Astrocyte (in vitro differentiated cells and primary cell): ENCODE results near the gene RAPGEF4. TPM values are rescaled to one million over a fixed set of nuclear protein-coding genes. Genes with fewer than 3 reads are reported as not detected.

Source experiments
- DNase-seq: peaks from one replicate; pipeline ENCODE4 v3.0.0-alpha.2; 2010; ENCODE audit warnings: low read depth
- FAIRE-seq: peaks from 2 replicates; lab custom pipeline; 2011; peaks lifted over from hg19 to GRCh38; lab: Jason Lieb, UNC
- H2AFZ ChIP-seq: 2 replicates; pipeline ENCODE4 v1.6.0; 2012; ENCODE audit warnings: low read depth, low read length, inconsistent platforms
- H3K27ac ChIP-seq: 2 replicates; pipeline ENCODE4 v1.5.1; 2011; ENCODE audit warnings: low read depth, low read length, inconsistent platforms
- H3K27me3 ChIP-seq: 2 replicates; pipeline ENCODE4 v1.6.0; 2011; ENCODE audit warnings: low read length, inconsistent platforms; ENCODE audit not compliant: insufficient read depth
- H3K36me3 ChIP-seq: 2 replicates; pipeline ENCODE4 v1.5.1; 2011; ENCODE audit warnings: low read length, inconsistent platforms; ENCODE audit not compliant: insufficient read depth
- H3K4me1 ChIP-seq: 2 replicates; pipeline ENCODE4 v1.5.1; 2011; ENCODE audit warnings: low read length, inconsistent platforms; ENCODE audit not compliant: insufficient read depth
- H3K4me2 ChIP-seq: 2 replicates; pipeline ENCODE4 v1.6.0; 2012; ENCODE audit warnings: low read length, inconsistent platforms
- H3K4me3 ChIP-seq: 2 replicates; pipeline ENCODE4 v1.5.1; 2011; ENCODE audit warnings: low read depth, mild to moderate bottlenecking, low read length, inconsistent platforms; ENCODE audit not compliant: insufficient read depth
- H3K79me2 ChIP-seq: 2 replicates; pipeline ENCODE4 v1.6.0; 2012; ENCODE audit warnings: mild to moderate bottlenecking, low read length, inconsistent platforms; ENCODE audit not compliant: insufficient read depth
- H3K9ac ChIP-seq: 2 replicates; pipeline ENCODE4 v1.6.0; 2012; ENCODE audit warnings: mild to moderate bottlenecking, low read length, inconsistent platforms
- H3K9me3 ChIP-seq: 2 replicates; pipeline ENCODE4 v1.5.1; 2012; ENCODE audit warnings: low read depth, mild to moderate bottlenecking, low read length, inconsistent platforms; ENCODE audit not compliant: insufficient read depth
- H4K20me1 ChIP-seq: 2 replicates; pipeline ENCODE4 v1.6.0; 2012; ENCODE audit warnings: low read length, inconsistent platforms; ENCODE audit not compliant: insufficient read depth
- H3K27ac Mint-ChIP-seq: one replicate; pipeline ENCODE4 v1.8.0; 2021; ENCODE audit warnings: mild to moderate bottlenecking, mixed read lengths; ENCODE audit not compliant: unreplicated experiment
- H3K27me3 Mint-ChIP-seq: one replicate; pipeline ENCODE4 v1.8.0; 2021; ENCODE audit warnings: low read depth, mixed read lengths; ENCODE audit not compliant: unreplicated experiment
- H3K36me3 Mint-ChIP-seq: one replicate; pipeline ENCODE4 v1.8.0; 2021; ENCODE audit warnings: low read depth, mixed read lengths; ENCODE audit not compliant: unreplicated experiment
- H3K4me1 Mint-ChIP-seq: one replicate; pipeline ENCODE4 v1.8.0; 2021; ENCODE audit warnings: low read depth, mixed read lengths; ENCODE audit not compliant: unreplicated experiment
- H3K4me3 Mint-ChIP-seq: one replicate; pipeline ENCODE4 v1.8.0; 2021; ENCODE audit warnings: mild to moderate bottlenecking, moderate library complexity, mixed read lengths; ENCODE audit not compliant: unreplicated experiment
- H3K9me3 Mint-ChIP-seq: one replicate; pipeline ENCODE4 v1.8.0; 2021; ENCODE audit warnings: mild to moderate bottlenecking, mixed read lengths; ENCODE audit not compliant: unreplicated experiment
- EZH2 ChIP-seq: IDR thresholded peaks from 2 replicates; pipeline ENCODE4 v1.6.1; 2012; ENCODE audit warnings: mild to moderate bottlenecking, low read length, inconsistent platforms; ENCODE audit not compliant: insufficient read depth
- total RNA-seq: library from RNA; stranded (reverse); gene quantifications from 2 replicates; pipeline ENCODE4 v1.2.1, GENCODE V29; 2021
- TF ChIP-seq, protein P1 (sequence below): IDR thresholded peaks from 2 replicates; pipeline ENCODE4 v1.5.1; 2011; ENCODE audit warnings: low read depth, mild to moderate bottlenecking, inconsistent platforms, low read length, moderate library complexity; ENCODE audit not compliant: insufficient read depth

The RAPGEF4 gene
- total RNA-seq, 1 donor from 2014 or later: 1.1 TPM

DNA sequence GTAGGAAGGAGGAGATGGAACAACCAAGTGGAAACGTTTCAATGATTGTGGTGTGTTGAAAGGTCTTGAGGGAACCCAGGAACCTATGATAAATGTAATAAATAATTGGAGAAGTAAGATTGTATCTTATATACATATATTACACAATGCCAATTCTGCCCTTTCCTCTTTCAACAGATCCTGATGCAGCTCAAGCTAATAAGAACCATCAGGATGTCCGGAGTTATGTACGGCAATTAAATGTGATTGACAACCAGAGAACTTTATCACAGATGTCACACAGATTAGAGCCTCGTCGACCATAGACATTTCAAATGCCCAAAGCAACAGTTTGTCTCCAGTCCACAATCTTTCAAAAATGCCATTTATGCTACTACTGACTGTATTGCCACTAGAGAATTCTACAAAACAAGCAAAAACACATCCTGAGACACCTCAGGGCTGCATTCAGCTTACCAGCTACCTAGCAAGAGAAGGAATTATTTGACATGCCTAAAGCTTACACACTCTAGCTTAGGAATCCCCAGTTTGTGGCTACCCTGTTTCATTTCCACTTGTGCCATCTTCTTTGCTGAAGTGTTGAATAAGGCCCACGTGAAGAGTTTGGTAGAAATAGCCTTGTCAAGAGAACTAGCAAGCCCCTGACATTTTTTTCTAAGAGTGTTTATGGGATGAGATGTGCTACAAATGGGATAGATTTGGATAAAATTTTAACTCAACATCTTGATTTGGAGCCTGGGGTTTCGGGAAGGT lies 316.0 kb downstream of the RAPGEF4 start:
- Histone ChIP-seq H3K4me2 (no peak overlapping the region), H3K27me3 (no peaks in the 10 kb centered on the region), H3K27ac (no peak overlapping the region), H3K9me3 (no peaks in the 10 kb centered on the region), H3K4me3 (no peak overlapping the region), H3K36me3 (no peaks in the 10 kb centered on the region), H2AFZ (no peak overlapping the region), H4K20me1 (no peaks in the 10 kb centered on the region), H3K4me1 (peaks cover 18% of the 10 kb centered on the region), H3K9ac (no peak overlapping the region), H3K79me2 (no peaks in the 10 kb centered on the region)
- TF ChIP-seq, protein P1, sequence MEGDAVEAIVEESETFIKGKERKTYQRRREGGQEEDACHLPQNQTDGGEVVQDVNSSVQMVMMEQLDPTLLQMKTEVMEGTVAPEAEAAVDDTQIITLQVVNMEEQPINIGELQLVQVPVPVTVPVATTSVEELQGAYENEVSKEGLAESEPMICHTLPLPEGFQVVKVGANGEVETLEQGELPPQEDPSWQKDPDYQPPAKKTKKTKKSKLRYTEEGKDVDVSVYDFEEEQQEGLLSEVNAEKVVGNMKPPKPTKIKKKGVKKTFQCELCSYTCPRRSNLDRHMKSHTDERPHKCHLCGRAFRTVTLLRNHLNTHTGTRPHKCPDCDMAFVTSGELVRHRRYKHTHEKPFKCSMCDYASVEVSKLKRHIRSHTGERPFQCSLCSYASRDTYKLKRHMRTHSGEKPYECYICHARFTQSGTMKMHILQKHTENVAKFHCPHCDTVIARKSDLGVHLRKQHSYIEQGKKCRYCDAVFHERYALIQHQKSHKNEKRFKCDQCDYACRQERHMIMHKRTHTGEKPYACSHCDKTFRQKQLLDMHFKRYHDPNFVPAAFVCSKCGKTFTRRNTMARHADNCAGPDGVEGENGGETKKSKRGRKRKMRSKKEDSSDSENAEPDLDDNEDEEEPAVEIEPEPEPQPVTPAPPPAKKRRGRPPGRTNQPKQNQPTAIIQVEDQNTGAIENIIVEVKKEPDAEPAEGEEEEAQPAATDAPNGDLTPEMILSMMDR: no peak
- TF ChIP-seq EZH2: no peak
- no peaks in the 10 kb centered on the region for H3K36me3 Mint-ChIP-seq
- H3K4me3 Mint-ChIP-seq: no peak overlapping the region
- no peak for DNase-seq
- no peak for FAIRE-seq
- no peak overlapping the region for H3K27ac Mint-ChIP-seq
- peaks cover 56% of the 10 kb centered on the region for H3K4me1 Mint-ChIP-seq
- H3K9me3 Mint-ChIP-seq: no peaks in the 10 kb centered on the region
- H3K27me3 Mint-ChIP-seq: no peaks in the 10 kb centered on the region

DNA sequence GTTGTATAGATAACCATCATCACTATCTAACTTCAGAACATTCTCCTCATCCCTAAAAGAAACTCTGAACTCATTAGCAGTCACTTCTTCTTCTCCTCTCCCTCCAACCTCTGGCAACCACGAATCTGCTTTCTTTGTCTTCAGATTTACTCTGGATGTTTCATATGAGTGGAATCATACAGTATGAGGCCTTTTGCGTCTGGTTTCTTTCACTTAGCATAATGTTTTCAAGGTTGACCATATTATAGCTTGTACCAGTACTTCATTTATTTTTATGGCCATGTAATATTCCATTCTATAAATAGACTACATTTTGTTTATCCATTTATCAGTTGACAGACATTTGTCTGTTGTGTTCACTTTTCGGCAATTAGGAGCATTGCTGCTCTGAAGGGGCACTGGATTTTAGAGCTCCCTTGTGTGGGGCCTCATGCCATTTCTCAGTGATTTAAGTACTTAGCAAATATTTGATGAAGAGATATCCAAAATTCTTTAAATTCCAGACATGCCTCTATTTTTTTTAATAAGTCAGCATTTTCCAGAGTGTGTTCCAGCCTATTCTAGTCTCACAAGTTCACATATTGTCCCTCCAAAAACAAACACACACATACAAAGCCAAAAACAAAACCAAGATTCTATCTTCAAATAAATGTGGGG lies 317.5 kb downstream of the RAPGEF4 start:
- H3K27ac ChIP-seq: no peak overlapping the region
- FAIRE-seq (no peak), DNase-seq (no peak)
- H3K4me3 ChIP-seq: no peak overlapping the region
- TF ChIP-seq, protein P1: no peak
- TF ChIP-seq EZH2: no peak
- H4K20me1 ChIP-seq: no peaks in the 10 kb centered on the region
- H3K9me3 Mint-ChIP-seq: peaks cover 4% of the 10 kb centered on the region
- H3K4me2 ChIP-seq: no peak overlapping the region
- peaks cover 58% of the 10 kb centered on the region for H3K4me1 Mint-ChIP-seq
- H3K9ac ChIP-seq: no peak overlapping the region
- H3K9me3 ChIP-seq: peaks cover 2% of the 10 kb centered on the region
- H3K27me3 ChIP-seq: no peaks in the 10 kb centered on the region
- H2AFZ ChIP-seq: no peak overlapping the region
- H3K36me3 ChIP-seq: no peaks in the 10 kb centered on the region
- H3K4me3 Mint-ChIP-seq: no peak overlapping the region
- H3K79me2 ChIP-seq: no peaks in the 10 kb centered on the region
- no peaks in the 10 kb centered on the region for H3K27me3 Mint-ChIP-seq
- peaks cover 15% of the 10 kb centered on the region for H3K4me1 ChIP-seq
- H3K27ac Mint-ChIP-seq: peak overlapping the region; percentile 87
- no peaks in the 10 kb centered on the region for H3K36me3 Mint-ChIP-seq
